ENCODE results near the gene ACAD10.

ACAD10 gene

DNA sequence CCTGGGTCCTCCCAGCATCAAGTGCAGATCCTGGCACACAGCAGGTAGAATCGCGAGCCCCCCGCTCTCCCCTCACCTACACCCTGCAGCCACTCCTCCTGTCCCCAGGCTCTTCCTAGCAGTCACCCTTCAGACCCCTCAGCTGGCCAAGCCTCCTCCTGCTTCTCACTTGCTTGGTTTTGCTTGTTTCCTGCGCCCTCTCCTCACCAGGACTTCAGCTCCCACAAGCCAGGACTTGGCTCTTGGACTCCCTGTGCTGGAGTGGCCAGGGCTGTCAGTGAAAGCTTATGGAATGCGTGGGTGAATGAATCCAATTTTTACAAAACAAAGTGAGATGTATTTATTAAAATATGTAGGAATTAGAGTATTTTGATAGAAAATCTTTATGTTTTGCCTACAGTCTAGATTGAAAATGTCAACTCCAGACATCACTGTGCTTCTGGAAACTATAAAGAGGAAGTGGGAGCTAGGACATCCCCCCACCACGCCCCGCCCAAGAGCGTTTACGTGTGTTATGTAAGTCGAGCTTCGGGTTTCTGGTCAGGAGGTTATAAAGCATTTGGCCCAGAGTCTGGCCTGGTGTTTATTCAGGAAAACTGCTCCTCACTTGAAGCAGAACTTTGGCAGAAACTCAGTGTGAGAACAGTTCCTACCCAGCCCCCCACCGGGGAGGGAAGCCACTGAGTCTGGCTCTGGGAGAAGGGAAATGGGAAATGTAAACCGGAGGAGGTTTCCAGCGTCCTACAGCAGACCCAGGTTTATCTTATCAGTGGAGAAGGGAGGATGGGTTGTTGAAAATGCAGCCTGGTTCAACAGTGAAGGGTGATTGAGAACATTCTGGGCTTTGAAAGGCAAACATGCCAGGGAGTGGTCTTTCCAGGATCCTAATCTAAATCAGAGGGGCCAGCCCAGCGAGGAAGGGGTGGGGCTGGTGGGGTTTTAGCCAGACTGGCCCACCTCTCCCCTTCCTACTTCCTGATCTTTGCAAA lies 89.6 kb downstream of the ACAD10 start:
- DNase-seq (ENCODE audit: low read depth in 2 of 3, low spot score in 2 of 3) = no peak

DNA sequence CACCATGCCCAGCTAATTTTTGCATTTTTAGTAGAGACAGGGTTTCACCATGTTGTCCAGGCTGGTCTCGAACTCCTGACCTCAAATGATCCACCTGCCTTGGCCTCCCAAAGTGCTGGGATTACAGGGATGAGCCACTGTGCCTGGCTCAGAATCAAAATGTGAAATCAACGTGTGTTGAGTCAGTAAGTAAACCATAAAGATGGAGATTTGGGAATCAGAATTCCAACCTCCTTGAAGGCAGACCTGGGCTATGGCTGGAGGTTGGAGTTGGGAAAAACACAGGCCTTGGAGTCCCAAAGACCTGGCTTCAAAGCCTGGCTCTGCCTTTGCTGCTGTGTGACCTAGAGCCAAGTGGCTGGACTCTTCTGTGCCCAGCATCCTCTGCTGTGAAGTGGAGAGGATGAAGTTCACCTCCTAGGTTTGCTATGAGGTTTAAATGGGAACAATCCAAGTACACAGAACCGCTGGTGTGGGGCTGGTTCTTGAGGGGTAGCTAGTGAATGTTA lies 91.0 kb downstream of the ACAD10 start:
- no peak for DNase-seq (ENCODE audit: low read depth in 2 of 3, low spot score in 2 of 3)

DNA sequence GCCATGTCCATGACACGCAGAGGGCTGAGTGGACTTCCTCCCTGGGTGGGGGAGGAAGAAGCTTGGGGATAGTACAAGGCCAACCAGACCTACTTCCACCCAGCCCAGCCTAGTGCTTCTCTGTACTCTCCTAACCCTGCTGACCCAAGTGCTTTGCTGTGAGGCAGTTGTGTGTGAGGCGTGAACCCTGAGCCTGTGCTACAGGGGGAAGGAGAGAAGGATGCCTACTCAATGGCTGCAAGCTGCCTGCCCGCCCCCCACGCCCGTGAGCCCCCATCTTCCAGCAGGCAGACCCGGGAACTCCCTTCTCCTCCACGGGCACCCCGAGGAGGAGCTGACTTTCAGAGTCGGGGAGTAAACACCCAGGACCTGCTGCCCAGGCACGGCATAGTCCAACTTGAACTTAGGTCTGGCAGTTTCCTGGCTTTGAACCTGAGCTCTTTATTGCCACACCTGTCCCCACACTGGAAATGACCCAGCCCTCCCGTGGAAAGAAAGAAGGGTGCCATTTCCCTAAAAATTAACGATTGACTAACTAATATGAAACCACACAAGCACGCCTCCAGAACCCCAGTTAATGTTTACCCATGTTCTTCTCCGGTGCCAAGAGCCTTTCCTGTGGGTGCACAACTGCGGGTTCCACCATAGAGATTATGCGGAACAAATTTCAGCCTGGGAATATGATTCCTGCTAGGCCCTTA lies 91.6 kb downstream of the ACAD10 start:
- DNase-seq (ENCODE audit: low read depth in 2 of 3, low spot score in 2 of 3) = no peak

DNA sequence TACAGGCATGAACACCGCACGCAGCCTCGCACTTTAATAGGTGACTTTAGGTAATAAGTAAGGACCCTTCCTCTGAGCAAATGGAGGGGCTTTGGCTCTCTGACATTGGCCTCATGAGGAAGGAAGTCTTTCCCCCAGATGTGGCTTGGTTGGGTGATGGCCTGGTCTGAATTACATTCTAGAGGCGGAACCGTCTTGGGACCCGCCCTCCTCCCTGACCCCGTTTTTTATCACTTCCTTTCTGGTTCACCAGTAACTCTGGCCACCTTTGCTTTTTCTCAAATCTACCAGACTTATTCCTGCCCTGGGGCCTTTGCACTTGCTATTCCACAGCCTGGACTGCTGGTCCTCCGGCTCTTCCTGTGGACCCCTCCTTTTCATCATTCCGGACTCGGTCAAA lies 94.3 kb downstream of the ACAD10 start:
- DNase-seq (ENCODE audit: low read depth in 2 of 3, low spot score in 2 of 3) = no peak

GRCh38 chr12:111780615-111781014 lies 94.8 kb downstream of the ACAD10 start:
- no peak for DNase-seq (ENCODE audit: low read depth in 2 of 3, low spot score in 2 of 3)

- no peak for DNase-seq (ENCODE audit: low read depth in 2 of 3, low spot score in 2 of 3)
Observed at GRCh38 chr12:111781085-111781658, 95.3 kb downstream of the ACAD10 start.

DNA sequence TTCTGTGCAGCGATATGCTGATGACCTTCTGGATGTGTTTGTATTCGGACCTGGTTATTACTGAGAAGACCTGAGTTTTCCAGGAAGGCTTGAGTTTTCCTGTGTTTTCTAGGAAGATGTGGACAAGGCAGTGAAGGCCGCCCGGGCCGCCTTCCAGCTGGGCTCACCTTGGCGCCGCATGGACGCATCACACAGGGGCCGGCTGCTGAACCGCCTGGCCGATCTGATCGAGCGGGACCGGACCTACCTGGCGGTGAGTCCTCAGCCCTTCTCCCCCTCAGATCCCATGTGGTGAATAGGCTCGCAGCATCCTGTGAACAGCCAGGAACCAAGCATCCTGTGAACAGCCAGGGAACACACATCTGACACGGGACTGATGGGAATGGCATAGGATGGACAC lies 97.2 kb downstream of the ACAD10 start:
- DNase-seq (ENCODE audit: low read depth in 2 of 3, low spot score in 2 of 3) = no peak

DNA sequence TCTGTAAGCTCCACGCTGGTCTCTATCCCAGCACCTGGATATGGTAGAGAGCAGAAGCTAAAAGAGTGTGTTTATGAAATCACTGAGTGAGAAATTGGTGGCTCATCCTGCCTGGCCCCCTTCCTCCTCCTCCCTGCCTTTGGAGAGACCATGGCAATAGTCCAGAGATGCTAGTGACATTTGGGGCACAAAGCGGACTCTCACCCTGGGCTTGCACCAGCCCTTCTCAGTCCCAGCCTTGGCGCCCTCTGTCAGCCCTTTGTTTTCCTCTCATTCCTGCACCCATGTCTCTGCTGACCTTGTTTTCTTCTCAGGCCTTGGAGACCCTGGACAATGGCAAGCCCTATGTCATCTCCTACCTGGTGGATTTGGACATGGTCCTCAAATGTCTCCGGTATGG lies 99.1 kb downstream of the ACAD10 start:
- no peak for DNase-seq (ENCODE audit: low read depth in 2 of 3, low spot score in 2 of 3)

- no peak for DNase-seq (ENCODE audit: low read depth in 2 of 3, low spot score in 2 of 3)
Observed at GRCh38 chr12:111785651-111786050, 99.8 kb downstream of the ACAD10 start.

DNA sequence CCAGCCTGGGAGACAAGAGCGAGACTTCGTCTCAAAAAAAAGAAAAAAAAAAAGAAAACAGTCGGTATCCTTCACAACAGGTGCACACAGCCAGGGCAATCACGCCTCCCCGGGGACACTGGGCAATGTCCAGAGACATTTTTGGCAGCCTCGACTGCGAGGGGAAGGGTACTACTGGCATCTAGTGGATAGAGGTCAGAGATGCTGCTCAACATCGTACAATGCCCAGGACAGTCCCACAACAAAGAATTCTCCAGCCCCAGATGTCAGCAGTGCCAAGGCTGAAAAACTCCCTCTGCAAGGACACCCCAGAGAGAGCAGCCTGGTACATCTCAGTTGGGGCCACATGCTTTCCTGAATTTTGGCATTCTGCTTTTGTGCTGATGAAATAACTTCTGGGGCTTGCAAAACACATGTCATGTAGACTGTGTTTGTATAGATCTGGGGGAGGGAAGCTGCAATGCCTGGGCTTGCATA lies 102.4 kb downstream of the ACAD10 start:
- no peak for DNase-seq (ENCODE audit: low read depth in 2 of 3, low spot score in 2 of 3)

DNA sequence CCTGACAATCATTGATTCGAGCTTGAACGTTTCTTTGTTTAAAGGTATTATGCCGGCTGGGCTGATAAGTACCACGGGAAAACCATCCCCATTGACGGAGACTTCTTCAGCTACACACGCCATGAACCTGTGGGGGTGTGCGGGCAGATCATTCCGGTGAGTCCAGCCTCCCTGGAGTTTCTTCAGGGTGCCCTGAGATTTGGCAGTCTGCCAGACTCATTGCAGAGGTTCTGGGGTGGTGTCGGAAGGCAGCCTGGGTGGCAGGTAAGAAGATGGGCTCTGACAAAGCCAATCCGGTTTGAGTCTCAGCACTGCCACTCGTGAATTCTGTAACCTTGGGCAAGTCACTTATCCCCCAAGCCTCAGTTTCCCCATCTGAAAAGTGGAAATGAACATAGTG lies 103.9 kb downstream of the ACAD10 start:
- no peak for DNase-seq (ENCODE audit: low read depth in 2 of 3, low spot score in 2 of 3)

- no peak for DNase-seq (ENCODE audit: low read depth in 2 of 3, low spot score in 2 of 3)
Observed at GRCh38 chr12:111791507-111791906, 105.7 kb downstream of the ACAD10 start.

- DNase-seq (ENCODE audit: low read depth in 2 of 3, low spot score in 2 of 3) = no peak
Observed at GRCh38 chr12:111792155-111792855, 106.5 kb downstream of the ACAD10 start.

- no peak for DNase-seq (ENCODE audit: low read depth in 2 of 3, low spot score in 2 of 3)
Observed at GRCh38 chr12:111792856-111793235, 107.0 kb downstream of the ACAD10 start.

- no peak for DNase-seq (ENCODE audit: low read depth in 2 of 3, low spot score in 2 of 3)
Observed at GRCh38 chr12:111798182-111798581, 112.3 kb downstream of the ACAD10 start.

GRCh38 chr12:111799758-111800157 lies 113.9 kb downstream of the ACAD10 start:
- DNase-seq (ENCODE audit: low read depth in 2 of 3, low spot score in 2 of 3) = no peak

DNA sequence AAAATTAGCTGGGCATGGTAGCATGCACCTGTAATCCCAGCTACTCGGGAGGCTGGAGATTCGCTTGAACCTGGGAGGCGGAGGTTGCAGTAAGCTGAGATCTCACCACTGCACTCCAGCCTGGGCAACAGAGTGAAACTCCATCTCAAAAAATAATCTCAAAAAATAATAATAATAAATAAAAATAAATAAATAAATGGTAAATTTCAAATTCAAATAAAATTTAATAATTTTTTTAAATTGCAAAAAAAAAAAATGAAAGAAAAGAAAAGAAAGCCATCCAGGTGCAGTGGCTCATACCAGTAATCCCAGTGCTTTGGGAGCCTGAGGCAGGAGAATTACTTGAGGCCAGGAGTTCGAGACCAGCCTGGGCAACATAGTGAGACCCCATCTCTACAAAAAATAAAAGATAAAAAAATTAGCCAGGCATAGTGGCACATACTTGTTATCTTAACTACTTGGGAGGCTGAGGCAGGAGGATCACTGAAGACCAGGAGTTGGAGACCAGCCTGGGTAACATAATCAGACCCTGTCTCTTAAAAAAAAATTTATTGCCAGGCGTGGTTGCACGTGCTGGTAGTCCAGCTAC lies 117.3 kb downstream of the ACAD10 start:
- DNase-seq (ENCODE audit: low read depth in 2 of 3, low spot score in 2 of 3) = no peak

DNA sequence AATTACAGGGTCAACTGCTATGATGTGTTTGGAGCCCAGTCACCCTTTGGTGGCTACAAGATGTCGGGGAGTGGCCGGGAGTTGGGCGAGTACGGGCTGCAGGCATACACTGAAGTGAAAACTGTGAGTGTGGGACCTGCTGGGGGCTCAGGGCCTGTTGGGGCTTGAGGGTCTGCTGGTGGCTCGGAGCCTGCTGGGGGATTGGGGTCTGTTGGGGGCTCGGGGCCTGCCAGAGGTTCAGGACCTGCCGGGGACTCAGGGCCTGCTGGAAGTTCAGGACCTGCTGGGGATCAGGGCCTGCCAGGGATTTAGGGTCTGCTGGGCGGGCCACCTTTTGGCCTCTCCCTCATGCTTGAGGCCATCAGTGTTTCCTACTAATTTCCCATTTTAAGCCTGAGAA lies 118.0 kb downstream of the ACAD10 start:
- DNase-seq (ENCODE audit: low read depth in 2 of 3, low spot score in 2 of 3) = no peak

GRCh38 chr12:111806304-111806703 lies 120.5 kb downstream of the ACAD10 start:
- no peak for DNase-seq (ENCODE audit: low read depth in 2 of 3, low spot score in 2 of 3)

Data from activated CD8-positive, alpha-beta memory T cell treated with anti-CD3 and anti-CD28 coated beads for 48 hours (primary cell).